Stimulated activated CD8-positive, alpha-beta memory T cell treated with anti-CD3 and anti-CD28 coated beads, Interleukin-12 subunit alpha, Interleukin-12 subunit beta, amount 100 ng/mL, for 1 hour (primary cell): Measurements from ENCODE around the gene SMIM27.
"Not testable (repeated sequence)": the region's sequence is repeated elsewhere in the genome, so short reads cannot be mapped to it uniquely, and the experiment has no call there.

Experiments used
- DNase-seq: peaks from one replicate; pipeline ENCODE4 v3.0.0-alpha.2; 2020; ENCODE audit warnings: low read depth

The SMIM27 gene

DNA sequence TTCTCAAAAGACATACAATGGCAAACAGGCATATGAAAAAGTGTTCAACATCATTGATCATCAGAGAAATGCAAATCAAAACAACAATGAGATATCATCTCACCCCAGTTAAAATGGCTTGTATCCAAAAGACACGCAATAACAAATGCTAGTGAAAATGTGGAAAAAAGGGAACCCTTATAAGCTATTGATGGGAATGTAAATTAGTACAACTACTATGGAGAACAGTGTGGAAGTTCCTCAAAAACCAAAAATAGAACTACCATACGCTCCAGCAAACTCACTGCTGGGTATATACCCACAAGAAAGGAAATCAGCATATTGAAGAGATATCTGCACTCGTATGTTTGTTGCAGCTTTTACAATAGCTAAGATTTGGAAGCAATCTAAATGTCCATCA is 46.9 kb downstream of the SMIM27 start:
- DNase-seq = not testable (repeated sequence)
